GM18909 (cell line): ENCODE data around the gene AMACR.

Source experiments
- ATAC-seq: cut with Tn5 transposase; IDR thresholded peaks from one replicate; pipeline ENCODE4 v1.9.1; 2021; ENCODE audit warnings: mild to moderate bottlenecking; ENCODE audit not compliant: unreplicated experiment, poor library complexity

AMACR gene

DNA sequence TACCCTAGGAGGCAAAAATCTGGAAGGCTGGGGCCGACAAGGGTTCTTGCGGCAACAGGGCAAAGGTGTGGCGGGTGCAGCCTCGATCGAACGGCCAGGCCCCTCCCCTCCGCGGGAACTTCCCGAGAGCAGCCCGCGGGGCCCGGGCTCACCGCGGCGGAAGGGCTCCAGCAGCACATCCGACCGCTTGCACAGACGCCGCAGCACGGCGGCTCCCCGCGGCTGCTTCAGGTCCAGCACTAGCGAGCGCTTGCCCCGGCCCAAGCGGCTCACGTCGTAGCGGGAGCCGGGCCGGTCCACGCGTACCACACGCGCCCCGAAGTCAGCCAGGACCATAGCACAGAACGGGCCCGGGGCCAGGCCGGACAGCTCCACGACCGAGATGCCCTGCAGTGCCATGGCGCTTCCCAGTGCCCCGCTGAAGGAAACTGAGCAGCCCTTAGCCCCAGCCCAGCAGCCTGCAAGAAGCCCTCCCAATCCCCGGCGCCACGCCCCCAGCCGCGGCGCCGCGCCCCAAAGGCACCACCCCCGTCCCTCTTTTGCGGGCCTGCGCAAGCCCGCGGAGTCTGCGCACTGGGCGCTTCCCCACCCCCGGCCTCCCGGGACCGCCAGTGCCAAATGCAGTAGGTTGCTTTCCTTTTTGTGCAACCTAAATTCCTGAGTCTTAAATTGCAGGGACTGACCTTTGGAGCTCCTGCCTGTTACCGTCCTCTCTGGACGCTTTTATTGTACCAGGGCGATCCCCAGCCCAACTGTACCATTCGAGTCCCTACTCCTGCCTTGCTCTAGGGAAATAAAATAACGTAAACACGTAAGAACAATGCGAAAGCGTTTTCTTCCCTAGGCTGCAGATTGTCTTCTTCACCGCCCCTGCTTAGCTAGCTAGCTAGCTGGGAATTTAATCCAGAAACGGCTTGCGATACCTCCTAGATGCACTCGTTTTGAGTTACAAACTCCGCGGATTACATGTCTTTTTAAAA, at the start of gene AMACR:
Gene AMACR (minus strand): TSS at position 430 of the 980 bp plus-strand sequence. CDS start 31 bp downstream, at position 399.
- peak; percentile 93 for ATAC-seq

DNA sequence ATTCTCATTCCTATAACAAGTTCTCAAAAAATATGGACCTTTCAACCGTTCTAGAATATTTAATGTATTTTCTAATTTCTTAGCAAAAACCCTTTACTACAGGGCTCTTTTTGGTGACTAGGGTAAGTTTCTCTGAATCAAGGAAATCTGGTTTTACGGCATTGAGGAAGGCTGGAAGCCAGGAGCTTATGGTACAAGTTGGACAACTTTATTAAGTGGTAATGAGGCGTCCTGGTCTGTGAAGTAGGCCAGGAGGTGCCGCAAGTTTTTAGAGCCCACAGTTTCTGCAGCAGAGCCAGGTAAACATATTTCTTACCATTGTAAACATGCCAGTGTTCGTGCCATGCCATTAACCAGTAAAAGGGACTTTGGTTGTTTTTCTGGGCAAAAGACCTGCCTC, 49.7 kb upstream of the AMACR start:
- ATAC-seq = no peak

DNA sequence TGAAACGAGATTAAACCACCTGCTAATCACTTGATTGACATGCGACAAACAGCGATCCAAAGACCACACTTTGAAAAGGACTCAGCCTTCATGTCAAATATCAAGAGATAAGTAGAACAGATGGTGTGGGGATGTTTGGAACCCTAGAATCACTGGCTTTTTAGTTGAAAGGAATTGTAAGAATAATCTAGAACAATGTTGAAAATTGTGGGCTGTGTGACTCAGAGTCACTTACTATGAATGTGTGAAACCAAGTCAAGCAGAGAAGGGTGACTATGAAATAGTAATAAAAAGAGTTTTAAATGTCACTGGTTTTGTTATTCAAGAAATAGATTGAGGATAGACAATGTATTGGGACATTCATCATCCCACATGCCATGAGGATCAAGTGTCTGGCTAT, 49.3 kb upstream of the AMACR start:
- no peak for ATAC-seq

DNA sequence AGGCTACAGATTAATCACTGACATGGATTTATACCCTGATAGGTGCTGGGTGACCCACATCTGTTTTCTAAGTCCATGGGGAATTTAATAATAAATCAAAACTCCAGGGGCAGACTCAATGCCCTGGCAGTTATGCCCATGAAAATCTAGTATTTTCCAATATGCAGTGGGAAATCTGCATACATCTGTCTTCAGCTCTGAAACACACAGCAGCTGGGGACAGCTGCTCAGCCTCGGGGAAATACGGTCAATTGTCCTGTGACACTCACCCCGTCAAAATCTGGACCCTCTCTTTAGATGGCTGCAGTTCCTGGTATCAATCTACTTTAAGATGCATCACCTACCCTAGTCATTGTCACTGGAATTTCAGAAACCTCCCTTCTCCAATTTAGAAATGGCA, 47.8 kb upstream of the AMACR start:
- ATAC-seq = no peak

DNA sequence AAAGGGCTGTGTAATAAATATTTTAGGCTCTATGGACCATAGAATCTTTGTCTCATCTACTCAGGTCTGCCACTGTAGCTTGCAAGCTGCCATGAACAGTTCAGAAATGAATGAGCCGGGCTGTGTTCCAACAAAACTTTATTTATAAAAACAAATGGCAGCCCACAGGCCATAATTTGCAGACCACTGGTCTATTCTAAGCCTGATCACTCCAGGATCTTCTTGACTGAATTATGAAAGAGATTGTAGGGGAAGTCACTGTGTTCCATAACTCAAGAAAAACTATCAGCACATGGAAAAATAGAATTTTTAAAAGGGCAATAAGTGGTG, 46.5 kb upstream of the AMACR start:
- no peak for ATAC-seq

DNA sequence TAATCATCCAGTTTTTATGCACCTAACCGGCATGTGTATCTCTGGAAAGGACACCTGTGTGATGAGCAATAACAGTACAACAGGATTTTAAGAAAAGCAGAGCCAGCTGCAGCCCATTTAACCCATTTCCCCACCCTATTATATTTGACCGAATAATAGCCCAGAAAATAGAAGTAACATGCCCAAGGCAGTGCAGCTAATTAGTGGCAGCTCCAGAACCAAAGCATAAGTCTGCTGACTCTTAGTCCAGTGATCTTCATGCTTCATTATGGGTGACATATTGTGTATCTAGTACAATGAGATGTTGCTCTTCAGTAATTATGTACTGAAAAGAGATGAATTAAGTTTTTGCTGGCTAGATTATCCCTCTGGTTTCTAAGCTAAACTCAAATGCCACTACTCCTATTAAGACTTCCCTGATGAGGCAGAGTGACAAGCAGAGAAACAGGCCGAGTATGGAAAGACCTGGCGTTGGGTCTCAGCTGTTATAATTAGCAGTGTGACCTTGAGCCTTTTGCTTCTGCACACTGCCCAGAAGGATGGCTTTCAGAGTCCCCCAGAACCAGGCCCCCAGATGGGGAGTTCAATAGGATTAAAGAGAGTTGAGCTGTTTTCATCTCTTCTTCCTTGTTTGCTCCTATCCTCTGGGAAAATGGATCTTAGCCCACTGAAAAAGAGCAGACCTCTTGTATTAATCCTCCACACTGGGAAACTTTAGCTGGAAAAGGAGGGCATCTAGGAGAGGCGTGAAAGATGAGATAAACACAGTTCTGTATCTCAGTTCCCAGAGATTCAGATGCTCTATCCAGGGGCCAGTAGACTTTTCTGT, 45.9 kb upstream of the AMACR start:
- ATAC-seq = no peak

DNA sequence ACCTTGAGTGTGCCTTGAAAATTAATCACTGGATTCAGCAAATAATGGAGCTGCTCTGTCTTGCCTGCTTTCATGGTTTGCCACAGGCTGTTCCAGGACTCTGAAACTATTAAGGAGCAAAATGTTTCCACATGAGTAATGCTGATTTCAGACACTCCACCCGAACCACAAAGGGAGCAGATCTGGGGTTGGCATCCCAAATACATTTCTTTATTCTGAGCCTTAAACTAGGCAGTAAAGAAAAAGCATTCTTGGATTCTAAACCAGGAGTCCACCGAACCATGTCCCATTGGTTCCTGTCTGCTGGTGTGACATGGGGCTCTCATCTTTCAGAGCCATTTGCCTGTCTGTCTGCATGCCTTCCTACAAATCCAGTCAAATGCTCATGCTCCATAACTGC, 45.3 kb upstream of the AMACR start:
- ATAC-seq = no peak

DNA sequence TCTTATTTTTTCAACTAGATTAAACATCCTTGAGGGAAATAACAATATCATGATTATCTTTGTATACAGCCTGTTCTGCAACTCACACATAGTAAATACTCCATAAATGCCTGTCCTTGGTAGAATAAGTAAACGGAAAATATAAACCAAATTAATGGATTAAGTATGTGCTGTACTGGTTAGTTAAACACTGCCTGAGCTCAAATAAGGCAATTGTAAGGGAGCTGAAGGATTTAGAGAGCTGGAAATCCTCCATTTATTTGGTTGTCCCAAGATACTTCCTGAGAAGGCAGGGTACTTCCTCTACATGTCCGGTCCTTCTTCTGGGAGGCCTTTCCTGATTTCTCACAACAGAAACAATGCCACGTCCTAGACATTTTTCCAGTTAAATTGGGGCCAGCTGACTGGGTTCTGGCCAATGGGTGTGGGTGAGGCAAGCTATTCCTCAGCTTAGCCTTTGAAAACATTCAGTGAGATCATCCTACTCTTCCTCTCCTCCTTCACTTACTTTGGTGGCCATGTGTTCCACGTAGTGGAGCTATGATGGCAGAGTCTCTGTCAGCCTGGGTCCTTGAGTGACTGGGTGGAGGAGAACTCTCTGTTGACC, 43.6 kb upstream of the AMACR start:
- ATAC-seq = no peak

DNA sequence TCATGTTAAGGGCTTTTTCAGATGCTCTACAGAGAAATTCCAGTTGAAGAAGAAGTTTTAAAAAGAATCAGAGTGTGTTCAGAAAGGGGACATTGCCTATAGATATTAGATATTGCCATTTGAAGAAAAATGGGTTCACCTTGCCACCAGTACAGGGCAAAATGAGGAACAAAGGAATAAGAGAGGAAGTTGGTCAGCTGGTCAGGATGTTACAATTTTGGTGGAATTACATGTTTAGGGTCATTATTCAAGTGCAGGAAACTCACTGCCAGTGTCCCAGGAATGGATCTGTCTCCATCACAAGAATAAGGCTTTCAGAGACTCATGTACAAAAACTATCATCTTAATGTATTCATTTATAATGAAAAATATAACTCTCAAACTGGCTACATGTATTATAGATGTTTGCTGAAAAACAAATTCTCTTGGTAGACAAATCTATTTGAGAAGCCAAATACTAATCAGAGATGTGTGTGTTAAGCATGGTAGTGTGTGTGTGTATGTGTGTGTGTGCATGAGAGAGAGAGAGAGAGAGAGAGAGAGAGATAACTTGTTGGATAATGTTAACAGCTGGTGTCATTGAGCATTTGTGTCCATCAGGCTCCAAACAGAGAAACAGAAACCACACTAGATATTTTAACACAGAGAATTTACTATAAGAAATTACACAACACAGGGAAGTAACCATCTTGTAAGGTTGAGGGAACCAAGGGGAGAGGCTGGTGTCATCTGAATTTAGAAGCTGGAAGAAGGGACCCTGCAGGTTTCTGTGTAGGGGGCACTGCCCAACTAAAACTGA, 40.1 kb upstream of the AMACR start:
- no peak for ATAC-seq

DNA sequence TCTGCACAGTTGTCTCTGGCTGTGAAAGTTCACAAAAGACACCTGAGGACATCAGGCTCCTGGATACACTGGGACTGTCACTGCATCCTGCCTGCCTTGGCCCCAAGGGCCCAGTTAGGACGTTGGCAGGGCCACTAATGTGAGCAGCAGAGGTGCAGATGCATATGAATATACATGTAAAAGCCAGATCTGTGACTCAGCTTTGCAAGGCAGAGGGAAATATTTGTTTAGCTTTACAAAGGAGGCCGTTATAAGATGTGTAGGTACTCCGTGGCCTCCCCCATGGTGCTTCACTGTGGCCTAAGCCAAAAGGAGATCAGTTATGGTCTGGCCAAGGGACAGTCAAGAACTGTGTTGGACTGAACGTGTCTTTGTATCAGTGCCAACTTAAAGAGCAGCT, 39.3 kb upstream of the AMACR start:
- ATAC-seq = no peak

DNA sequence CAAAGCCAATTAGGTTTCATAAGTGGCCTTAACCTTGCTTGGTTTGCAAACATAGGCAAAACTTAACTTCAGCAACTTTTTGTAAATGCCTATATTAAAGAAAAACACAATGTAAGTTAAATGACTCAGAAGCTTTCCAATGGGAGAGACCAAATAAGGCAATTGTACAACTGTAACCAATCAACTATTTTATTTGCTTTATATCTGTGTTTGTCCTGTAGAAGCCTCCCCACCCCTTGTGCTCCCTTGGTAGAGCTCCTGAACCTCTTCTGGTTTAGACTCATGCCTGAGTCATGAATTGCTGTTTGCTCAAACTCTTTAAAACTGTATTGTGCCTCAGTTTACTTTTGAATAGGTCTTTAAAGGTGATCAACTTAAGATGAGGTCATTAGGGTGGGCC, 38.1 kb upstream of the AMACR start:
- ATAC-seq = no peak

DNA sequence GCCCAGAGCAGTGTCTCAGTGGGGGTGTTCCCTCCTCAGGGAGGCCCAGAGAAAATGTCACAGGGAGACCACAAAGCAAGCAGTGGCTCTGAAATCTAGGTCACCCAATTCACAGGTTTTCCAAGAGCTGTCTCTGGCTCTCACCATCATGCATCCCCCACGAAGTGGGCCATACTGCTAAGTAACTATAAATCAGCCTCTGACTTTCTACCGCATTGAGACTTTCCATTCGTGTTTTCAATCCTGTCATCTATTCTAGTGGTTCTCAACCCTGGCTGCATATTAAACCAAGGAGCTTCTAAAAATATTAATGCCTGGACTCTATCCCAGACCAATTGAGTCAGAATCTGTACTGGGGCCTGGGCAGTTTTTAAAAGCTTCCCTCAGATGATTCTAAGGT, 37.2 kb upstream of the AMACR start:
- ATAC-seq = no peak

DNA sequence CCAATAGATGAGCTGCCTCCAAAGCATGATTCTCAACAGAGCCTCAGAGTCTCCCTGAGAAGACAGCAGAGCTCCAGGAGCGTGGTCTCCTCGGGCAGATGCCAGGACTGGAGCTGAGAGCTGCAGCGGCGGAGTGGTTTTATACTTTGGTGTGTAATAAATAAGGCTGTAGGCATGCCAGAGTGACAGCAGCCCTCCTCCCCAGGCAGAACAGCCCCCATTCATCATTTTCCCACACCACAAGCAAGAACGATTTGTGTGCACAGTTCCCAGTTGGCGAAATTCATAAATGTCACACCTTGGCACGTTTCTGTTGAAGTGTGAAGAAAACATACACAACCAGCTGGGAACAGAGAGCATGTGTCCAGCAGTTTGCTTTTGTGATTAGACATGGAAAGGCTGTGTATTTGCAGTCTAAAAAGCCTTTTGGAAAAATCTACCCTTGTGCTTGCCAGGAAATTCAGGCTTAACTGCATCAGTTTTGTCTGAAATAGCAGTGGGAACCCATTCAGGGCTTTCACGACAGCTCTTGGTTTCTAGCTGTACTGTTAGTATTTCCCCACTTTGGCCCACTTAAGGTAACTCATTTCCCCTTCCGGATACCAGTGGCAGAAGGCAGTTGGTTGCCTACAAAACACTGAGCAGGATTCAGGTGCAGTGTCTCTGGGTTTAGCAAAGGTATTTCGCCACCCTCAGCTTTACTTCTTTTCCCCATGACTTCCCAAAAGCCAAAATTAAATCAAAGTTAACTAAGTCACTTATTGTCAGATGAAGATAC, 35.4 kb upstream of the AMACR start, which contains the start of gene C1QTNF3:
Gene C1QTNF3 (minus strand): TSS at position 115 of the 778 bp plus-strand sequence. CDS start 88 bp downstream, at position 27.
- no peak for ATAC-seq

DNA sequence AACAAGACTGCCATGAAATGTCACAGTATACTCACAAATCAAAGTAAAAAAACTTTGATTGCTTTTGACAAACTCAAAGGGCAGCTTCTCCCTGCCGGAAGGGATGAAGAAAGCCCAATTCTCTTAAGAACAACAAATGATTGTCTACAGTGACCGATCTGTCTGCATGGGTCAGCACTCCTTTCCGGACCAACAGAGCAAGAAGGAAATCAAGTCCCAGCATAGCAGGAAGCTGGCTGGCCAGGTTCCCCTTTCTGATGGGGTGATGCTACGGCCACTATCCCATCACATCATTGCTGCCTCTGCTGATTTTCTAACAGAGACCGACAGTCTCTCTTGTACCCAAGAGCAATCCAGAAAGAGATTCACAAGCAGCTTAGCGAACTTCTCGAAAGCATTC, 34.5 kb upstream of the AMACR start:
- ATAC-seq = no peak

DNA sequence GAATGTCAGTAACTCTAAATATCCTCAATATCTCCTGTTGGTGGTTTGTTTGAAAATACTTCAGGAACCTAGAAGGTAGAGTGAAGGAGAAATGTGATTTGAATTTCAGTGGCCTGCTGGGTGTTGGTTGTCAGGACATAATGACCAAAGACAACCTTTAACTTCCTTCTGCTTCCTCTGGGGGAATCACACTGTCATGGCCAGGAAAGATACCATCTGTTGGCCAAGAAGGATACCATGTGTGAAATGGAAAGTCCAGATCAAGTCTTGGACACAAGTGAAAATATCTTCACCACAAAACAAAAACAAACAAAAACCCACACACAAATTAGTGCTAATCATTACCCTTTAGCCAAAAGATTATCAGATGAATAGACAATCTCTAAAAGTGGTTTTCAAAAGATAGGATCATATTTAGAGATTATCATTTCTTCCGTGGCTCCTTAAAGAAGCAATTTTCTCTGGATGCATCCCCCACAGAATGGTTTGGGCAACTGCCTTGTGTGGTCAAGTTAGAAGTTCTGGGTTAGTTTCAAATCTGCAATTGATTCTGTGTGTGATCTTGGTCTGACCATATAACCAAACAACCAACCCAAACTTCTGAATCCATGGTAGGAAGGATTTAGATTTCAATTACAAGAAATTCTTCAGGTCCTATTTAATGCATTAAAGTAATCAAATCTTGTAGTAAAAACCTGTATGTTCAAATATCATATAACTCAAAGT, 33.6 kb upstream of the AMACR start:
- peak; percentile 59 for ATAC-seq

DNA sequence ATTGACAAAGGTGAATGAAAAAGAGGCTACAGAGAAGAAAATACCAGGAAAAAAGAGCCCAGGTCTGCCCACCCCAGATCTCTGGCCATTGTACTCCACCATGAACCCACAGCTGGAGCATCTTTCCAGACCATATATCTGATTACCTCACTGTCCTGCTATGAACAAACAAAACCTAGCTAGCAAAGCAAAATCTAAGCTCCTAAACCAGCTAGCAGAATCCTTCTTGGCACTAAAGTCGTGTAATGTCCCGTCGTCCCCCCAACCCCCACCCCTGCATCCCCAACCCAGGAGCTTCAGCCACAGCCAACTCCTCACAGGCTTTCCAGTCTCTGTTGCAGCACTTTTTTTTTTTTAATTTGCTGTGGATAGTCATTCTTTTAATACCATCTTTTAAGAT, 32.6 kb upstream of the AMACR start:
- no peak for ATAC-seq

DNA sequence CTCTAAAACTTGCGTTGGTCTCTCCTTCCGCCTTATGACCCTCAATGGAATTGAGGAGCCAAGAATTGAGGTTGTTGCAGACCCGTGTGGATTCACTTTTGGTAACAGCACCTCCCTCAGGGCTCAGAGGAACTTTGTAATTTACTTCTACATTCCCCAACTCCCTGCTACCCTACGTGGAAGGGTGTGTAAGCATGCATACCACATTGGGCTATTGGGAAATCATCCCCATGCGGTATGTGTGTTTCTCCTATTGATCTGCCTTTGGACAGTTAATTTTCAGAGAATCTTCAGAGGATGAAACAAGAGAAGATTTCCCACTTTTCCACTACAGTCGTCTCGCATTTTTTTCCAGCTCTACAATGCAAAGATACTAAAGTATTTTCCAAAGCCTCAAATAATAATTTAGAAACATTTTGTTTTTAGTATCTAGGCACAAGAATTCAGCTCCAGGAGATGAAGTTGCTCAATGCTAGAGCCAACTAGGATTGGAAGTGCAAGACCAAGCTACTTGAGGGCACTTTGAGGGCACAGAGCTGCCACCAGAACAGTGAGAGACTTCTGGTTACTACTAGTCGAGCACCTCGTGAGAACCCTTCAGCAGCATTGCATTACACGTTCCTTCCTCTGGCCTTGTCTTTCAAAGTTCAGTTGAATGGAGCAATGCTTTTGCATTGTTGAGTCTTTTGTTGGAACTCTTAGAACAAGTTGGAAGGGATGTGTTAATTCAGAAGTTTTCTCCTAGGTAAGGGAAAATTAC, 31.7 kb upstream of the AMACR start:
- ATAC-seq = no peak

DNA sequence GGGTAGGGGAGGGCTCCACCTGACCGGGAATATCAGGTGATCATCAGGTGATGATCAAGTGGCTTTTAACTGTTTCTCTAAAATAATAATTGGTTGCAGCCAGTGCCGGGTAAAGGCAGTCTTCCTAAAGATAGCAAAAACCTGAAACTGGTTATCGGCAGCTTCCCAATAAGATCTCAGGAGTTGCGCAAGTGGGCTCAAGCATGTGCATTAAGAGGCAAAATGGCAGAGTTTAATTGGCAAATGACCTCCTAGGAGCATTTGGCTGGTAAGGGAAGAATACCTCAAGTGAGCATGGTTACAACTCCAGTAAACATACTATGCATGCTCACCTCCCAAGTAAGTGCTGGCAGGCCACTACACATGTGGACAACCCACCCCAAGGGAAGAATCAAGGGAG, 31.0 kb upstream of the AMACR start:
- no peak for ATAC-seq
